NCI-H345 treated with DMSO at 0.1 percent for 48 hours (cell line): ENCODE data around the gene MYO15B.
"Not testable (repeated sequence)": the region's sequence is repeated elsewhere in the genome, so short reads cannot be mapped to it uniquely, and the experiment has no call there.

Source experiments
- DNase-seq: peaks from one replicate; lab custom pipeline; 2025; ENCODE audit not compliant: unreplicated experiment; lab: John Stamatoyannopoulos, UW

MYO15B gene

GRCh38 chr17:75575728-75576127 lies 11.9 kb upstream of the MYO15B start:
- no peak for DNase-seq

GRCh38 chr17:75576661-75577060 lies 10.9 kb upstream of the MYO15B start:
- no peak for DNase-seq

- not testable (repeated sequence) for DNase-seq
Measured at GRCh38 chr17:75581121-75581725, 6.4 kb upstream of the MYO15B start.

- DNase-seq = not testable (repeated sequence)
Measured at GRCh38 chr17:75583197-75583596, 4.4 kb upstream of the MYO15B start.

GRCh38 chr17:75584849-75585175 lies 2.8 kb upstream of the MYO15B start:
- no peak for DNase-seq

- no peak for DNase-seq
Measured at GRCh38 chr17:75588596-75589011, 1.0 kb downstream of the MYO15B start.

GRCh38 chr17:75589012-75589918 lies 1.7 kb downstream of the MYO15B start:
- DNase-seq = peak; percentile 91

GRCh38 chr17:75589919-75590303 lies 2.3 kb downstream of the MYO15B start:
- no peak for DNase-seq

GRCh38 chr17:75590314-75590761 lies 2.7 kb downstream of the MYO15B start:
- no peak for DNase-seq

- no peak for DNase-seq
Measured at GRCh38 chr17:75590849-75591721, 3.5 kb downstream of the MYO15B start.

- no peak for DNase-seq
Measured at GRCh38 chr17:75591722-75592302, 4.2 kb downstream of the MYO15B start.

GRCh38 chr17:75592348-75593020 lies 4.9 kb downstream of the MYO15B start:
- no peak for DNase-seq

- not testable (repeated sequence) for DNase-seq
Measured at GRCh38 chr17:75593430-75593829, 5.8 kb downstream of the MYO15B start.

- DNase-seq = no peak
Measured at GRCh38 chr17:75594499-75595283, 7.1 kb downstream of the MYO15B start.

- DNase-seq = no peak
Measured at GRCh38 chr17:75595284-75595919, 7.8 kb downstream of the MYO15B start.

GRCh38 chr17:75595920-75596313 lies 8.3 kb downstream of the MYO15B start:
- no peak for DNase-seq

GRCh38 chr17:75596320-75597087 lies 8.9 kb downstream of the MYO15B start:
- DNase-seq = no peak
